Activated CD4-positive, alpha-beta T cell treated with anti-CD3 and anti-CD28 coated beads for 24 hours (primary cell): ENCODE results near the gene KRTDAP.

Experiments
- DNase-seq, 2 donors: peaks; one replicate each; pipeline ENCODE4 v3.0.0-alpha.2; 2020; ENCODE audit warnings: low read depth in 2 of 2

Gene KRTDAP

GRCh38 chr19:35490364-35490763 is at the start of gene KRTDAP:
KRTDAP (minus strand) TSS chr19:35490464; CDS start chr19:35490442, 22 bp downstream.
- no peak for DNase-seq

GRCh38 chr19:35539850-35540249 is 49.6 kb upstream of the KRTDAP start:
- DNase-seq: no peak

GRCh38 chr19:35539314-35539713 is 49.0 kb upstream of the KRTDAP start:
- no peak for DNase-seq

GRCh38 chr19:35534803-35535480 is 44.7 kb upstream of the KRTDAP start:
- no peak for DNase-seq

GRCh38 chr19:35533822-35534392 is 43.6 kb upstream of the KRTDAP start:
- peak in 1 of 2 donors; percentile 29 for DNase-seq

- no peak for DNase-seq
Observed at GRCh38 chr19:35533201-35533821, 43.0 kb upstream of the KRTDAP start, which contains the start of gene GAPDHS. GAPDHS (plus strand) TSS chr19:35533456; CDS start chr19:35533528, 72 bp downstream.

- no peak for DNase-seq
Observed at GRCh38 chr19:35531291-35531690, 41.0 kb upstream of the KRTDAP start.

GRCh38 chr19:35529241-35530218 is 39.3 kb upstream of the KRTDAP start:
- no peak for DNase-seq

GRCh38 chr19:35528218-35529038 is 38.2 kb upstream of the KRTDAP start, which contains the start of gene SBSN:
SBSN (minus strand) TSS chr19:35528311; CDS start chr19:35528281, 30 bp downstream.
- DNase-seq: no peak

- no peak for DNase-seq
Observed at GRCh38 chr19:35525873-35526272, 35.6 kb upstream of the KRTDAP start.

GRCh38 chr19:35524181-35524837 is 34.0 kb upstream of the KRTDAP start:
- DNase-seq: no peak

GRCh38 chr19:35522745-35523327 is 32.6 kb upstream of the KRTDAP start:
- DNase-seq: no peak

GRCh38 chr19:35521124-35521743 is 31.0 kb upstream of the KRTDAP start:
- DNase-seq: no peak

- DNase-seq: no peak
Observed at GRCh38 chr19:35519291-35519690, 29.0 kb upstream of the KRTDAP start.

GRCh38 chr19:35518313-35518712 is 28.0 kb upstream of the KRTDAP start:
- DNase-seq: no peak

GRCh38 chr19:35517342-35517741 is 27.1 kb upstream of the KRTDAP start:
- no peak for DNase-seq

GRCh38 chr19:35516310-35516709 is 26.0 kb upstream of the KRTDAP start:
- no peak for DNase-seq

GRCh38 chr19:35514282-35514809 is 24.1 kb upstream of the KRTDAP start:
- DNase-seq: no peak

- no peak for DNase-seq
Observed at GRCh38 chr19:35513628-35514281, 23.5 kb upstream of the KRTDAP start, which contains the start of gene DMKN. DMKN (minus strand) TSS chr19:35513649; CDS start chr19:35513475, 174 bp downstream.
